CD4-positive, CD25-positive, alpha-beta regulatory T cell (primary cell): Measurements from ENCODE around the gene NLRP3. TPM values are rescaled to one million over a fixed set of nuclear protein-coding genes. Genes with fewer than 3 reads are reported as not detected.

ENCODE experiments used
- ATAC-seq, 2 donors: fragments of 150-1000 bp; cut with Tn5 transposase; one replicate each; pipeline ENCODE4 v1.10.0; 2021; ENCODE audit warnings: low read depth in 2 of 2, moderate number of reproducible peaks in 2 of 2, moderate library complexity in 1 of 2
- DNase-seq, 3 donors: peaks; one replicate each; pipeline versions ENCODE4 v3.0.0 to v3.0.0-alpha.2; 2012 to 2022; ENCODE audit warnings: mixed read lengths in 1 of 3
- H3K27ac ChIP-seq: one replicate; pipeline ENCODE4 v1.7.0; 2013; ENCODE audit warnings: mild to moderate bottlenecking, low read length; ENCODE audit not compliant: insufficient read depth, poor library complexity, severe bottlenecking
- H3K27me3 ChIP-seq: one replicate; pipeline ENCODE4 v1.7.0; 2013; ENCODE audit warnings: low read length; ENCODE audit not compliant: control insufficient read depth, insufficient read depth
- H3K36me3 ChIP-seq: one replicate; pipeline ENCODE4 v1.7.0; 2013; ENCODE audit warnings: mild to moderate bottlenecking, low read length, moderate library complexity; ENCODE audit not compliant: control insufficient read depth, insufficient read depth
- H3K4me1 ChIP-seq: 2 replicates; pipeline ENCODE4 v1.7.0; 2013; ENCODE audit warnings: mild to moderate bottlenecking, low read length; ENCODE audit not compliant: insufficient read depth, control insufficient read depth, poor library complexity, severe bottlenecking
- H3K4me3 ChIP-seq: one replicate; pipeline ENCODE4 v1.7.0; 2013; ENCODE audit warnings: low read depth, mild to moderate bottlenecking, low read length, moderate library complexity
- H3K9me3 ChIP-seq, 2 experiments: 1 replicate in 1 of 2; 2 replicates in 1 of 2; pipeline ENCODE4 v1.7.0; 2013; ENCODE audit warnings: low read length in 2 of 2, mild to moderate bottlenecking in 1 of 2, moderate library complexity in 1 of 2; ENCODE audit not compliant: control insufficient read depth in 2 of 2
- H3K27ac Mint-ChIP-seq, 3 donors: one replicate each; pipeline ENCODE4 v1.8.0; 2020 to 2022; ENCODE audit warnings: mild to moderate bottlenecking in 3 of 3, mixed read lengths in 3 of 3, moderate library complexity in 2 of 3
- H3K27me3 Mint-ChIP-seq: one replicate; pipeline ENCODE4 v1.8.0; 2022; ENCODE audit warnings: mild to moderate bottlenecking, mixed read lengths
- H3K36me3 Mint-ChIP-seq: one replicate; pipeline ENCODE4 v1.8.0; 2020; ENCODE audit warnings: mixed read lengths
- H3K4me1 Mint-ChIP-seq, 4 donors: one replicate each; pipeline ENCODE4 v1.8.0; 2020 to 2022; ENCODE audit warnings: mixed read lengths in 4 of 4, mild to moderate bottlenecking in 1 of 4
- H3K4me3 Mint-ChIP-seq, 4 donors: one replicate each; pipeline ENCODE4 v1.8.0; 2020 to 2022; ENCODE audit warnings: mild to moderate bottlenecking in 4 of 4, mixed read lengths in 4 of 4, moderate library complexity in 3 of 4
- H3K9me3 Mint-ChIP-seq, 7 donors: one replicate each; pipeline ENCODE4 v1.8.0; 2020 to 2022; ENCODE audit warnings: mixed read lengths in 7 of 7, mild to moderate bottlenecking in 3 of 7, moderate library complexity in 2 of 7
- polyA plus RNA-seq, 4 donors: library from polyadenylated mRNA; unstranded; fragments of 300-500 nt; fragmentation: Illumina TruSeq; gene quantifications; one replicate each; pipeline ENCODE4 v1.2.3, GENCODE V29; 2021
- total RNA-seq: library from RNA; stranded (reverse); gene quantifications from one replicate; pipeline ENCODE4 v1.2.3, GENCODE V29; 2022

Gene NLRP3
- total and polyA plus RNA-seq, 5 donors from 2014 or later: 0.10 to 2.0 (median 0.34) TPM; not detected in 2

DNA sequence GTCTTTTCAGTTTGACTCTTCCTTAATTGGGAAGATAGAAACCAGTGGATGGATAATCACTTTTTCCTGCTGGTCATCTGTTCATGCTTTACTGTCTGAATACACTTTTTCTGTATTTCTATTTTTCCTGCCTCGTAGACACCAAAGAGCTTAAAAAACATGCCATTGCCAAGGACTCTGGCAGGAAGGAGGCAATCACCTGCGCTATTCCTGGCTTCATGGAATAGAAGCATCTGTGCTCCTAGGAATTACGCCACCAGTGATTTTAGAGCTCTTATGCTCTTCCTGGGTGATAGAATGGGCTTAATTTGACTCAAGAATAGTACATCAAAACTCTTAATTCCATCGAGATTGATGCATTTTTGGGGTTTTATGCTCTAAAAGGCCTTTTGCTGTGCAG is 26.2 kb downstream of the NLRP3 start:
- H3K27ac Mint-ChIP-seq: no peak overlapping the region
- Histone ChIP-seq H3K4me1 (no peaks in the 10 kb centered on the region), H3K27me3 (peaks cover 2% of the 10 kb centered on the region), H3K9me3 (no peaks in the 10 kb centered on the region), H3K27ac (no peak overlapping the region), H3K36me3 (no peaks in the 10 kb centered on the region), H3K4me3 (no peak overlapping the region)
- H3K36me3 Mint-ChIP-seq: peaks cover 3% of the 10 kb centered on the region
- H3K27me3 Mint-ChIP-seq: peaks cover 4% of the 10 kb centered on the region
- peaks cover 0 to 4% (median 1%) of the 10 kb centered on the region in 7 donors for H3K9me3 Mint-ChIP-seq
- DNase-seq: no peak
- no peaks in the 10 kb centered on the region for H3K4me1 Mint-ChIP-seq
- no peak overlapping the region for H3K4me3 Mint-ChIP-seq
- ATAC-seq: no peak

DNA sequence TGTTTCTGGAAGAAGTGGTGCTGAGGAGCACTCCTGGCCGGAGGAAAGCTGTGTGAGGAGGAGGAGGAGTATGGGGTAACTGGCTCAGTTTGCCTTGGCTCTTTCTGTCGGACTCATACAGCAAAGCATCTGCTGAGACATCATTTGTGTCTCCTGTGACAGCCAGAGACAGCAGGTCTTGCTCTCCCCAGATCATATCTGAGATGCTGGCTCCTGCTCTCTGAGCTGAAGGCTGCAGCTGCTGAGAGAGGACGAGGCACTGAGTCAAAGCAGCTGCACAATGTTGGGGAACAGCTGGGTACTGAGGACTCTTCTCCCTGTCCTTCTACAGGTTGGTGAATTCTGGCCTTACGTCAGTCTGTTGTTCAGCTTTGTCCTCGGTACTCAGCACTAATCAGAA is 27.7 kb downstream of the NLRP3 start:
- H3K4me3 ChIP-seq: no peak overlapping the region
- H3K4me1 Mint-ChIP-seq: no peaks in the 10 kb centered on the region
- no peak overlapping the region for H3K27ac Mint-ChIP-seq
- peaks cover 2% of the 10 kb centered on the region for H3K27me3 ChIP-seq
- peaks cover 0 to 4% (median 3%) of the 10 kb centered on the region in 7 donors for H3K9me3 Mint-ChIP-seq
- DNase-seq: no peak
- H3K27me3 Mint-ChIP-seq: peaks cover 4% of the 10 kb centered on the region
- peaks cover 3% of the 10 kb centered on the region for H3K36me3 Mint-ChIP-seq
- H3K9me3 ChIP-seq: no peaks in the 10 kb centered on the region
- no peaks in the 10 kb centered on the region for H3K36me3 ChIP-seq
- H3K4me3 Mint-ChIP-seq: no peak overlapping the region
- no peak overlapping the region for H3K27ac ChIP-seq
- peak in 1 of 2 donors; percentile 14 for ATAC-seq
- no peaks in the 10 kb centered on the region for H3K4me1 ChIP-seq

GRCh38 chr1:247444571-247444970 is 28.6 kb downstream of the NLRP3 start:
- Histone ChIP-seq H3K9me3 (no peaks in the 10 kb centered on the region), H3K27me3 (peaks cover 2% of the 10 kb centered on the region), H3K36me3 (no peaks in the 10 kb centered on the region), H3K27ac (no peak overlapping the region), H3K4me3 (no peak overlapping the region), H3K4me1 (no peaks in the 10 kb centered on the region)
- Mint-ChIP-seq H3K4me3 (no peak overlapping the region), H3K27ac (no peak overlapping the region), H3K36me3 (peaks cover 3% of the 10 kb centered on the region), H3K9me3 (peaks cover 0 to 4% (median 3%) of the 10 kb centered on the region in 7 donors), H3K4me1 (no peaks in the 10 kb centered on the region), H3K27me3 (peaks cover 4% of the 10 kb centered on the region)
- no peak for DNase-seq
- ATAC-seq: no peak

- Mint-ChIP-seq H3K27me3 (peaks cover 4% of the 10 kb centered on the region), H3K4me1 (no peaks in the 10 kb centered on the region), H3K36me3 (peaks cover 3% of the 10 kb centered on the region), H3K27ac (no peak overlapping the region), H3K4me3 (no peak overlapping the region), H3K9me3 (peaks cover 0 to 3% (median under 1%) of the 10 kb centered on the region in 7 donors)
- H3K4me3 ChIP-seq: no peak overlapping the region
- H3K9me3 ChIP-seq: no peaks in the 10 kb centered on the region
- DNase-seq (no peak), ATAC-seq (no peak)
- H3K27ac ChIP-seq: no peak overlapping the region
- no peaks in the 10 kb centered on the region for H3K36me3 ChIP-seq
- H3K4me1 ChIP-seq: no peaks in the 10 kb centered on the region
- H3K27me3 ChIP-seq: peaks cover 2% of the 10 kb centered on the region
Observed at GRCh38 chr1:247445526-247446356, 29.8 kb downstream of the NLRP3 start.

GRCh38 chr1:247447162-247447909 is 31.4 kb downstream of the NLRP3 start:
- H3K27me3 Mint-ChIP-seq: peaks cover 4% of the 10 kb centered on the region
- no peak for DNase-seq
- no peaks in the 10 kb centered on the region for H3K4me1 Mint-ChIP-seq
- peaks cover 3% of the 10 kb centered on the region for H3K36me3 Mint-ChIP-seq
- no peak overlapping the region for H3K27ac ChIP-seq
- no peaks in the 10 kb centered on the region for H3K36me3 ChIP-seq
- peaks cover 2% of the 10 kb centered on the region for H3K27me3 ChIP-seq
- no peak for ATAC-seq
- H3K9me3 ChIP-seq: no peaks in the 10 kb centered on the region
- H3K27ac Mint-ChIP-seq: peak overlapping the region in 1 of 3 donors; percentile 87
- no peak overlapping the region for H3K4me3 ChIP-seq
- no peaks in the 10 kb centered on the region for H3K4me1 ChIP-seq
- H3K4me3 Mint-ChIP-seq: no peak overlapping the region
- H3K9me3 Mint-ChIP-seq: peaks cover 0 to 3% (median 0%) of the 10 kb centered on the region in 7 donors

- Mint-ChIP-seq H3K9me3 (peaks cover 0 to 3% (median 0%) of the 10 kb centered on the region in 7 donors), H3K36me3 (peaks cover 3% of the 10 kb centered on the region), H3K4me3 (peak overlapping the region in 1 of 4 donors; percentile 56), H3K27me3 (peaks cover 4% of the 10 kb centered on the region), H3K27ac (peak overlapping the region in 1 of 3 donors; percentile 14), H3K4me1 (no peaks in the 10 kb centered on the region)
- no peaks in the 10 kb centered on the region for H3K36me3 ChIP-seq
- no peaks in the 10 kb centered on the region for H3K9me3 ChIP-seq
- DNase-seq (peak in 1 of 3 donors; percentile 39), ATAC-seq (no peak)
- peak overlapping the region; percentile 3 for H3K27ac ChIP-seq
- no peak overlapping the region for H3K4me3 ChIP-seq
- peaks cover 2% of the 10 kb centered on the region for H3K27me3 ChIP-seq
- no peaks in the 10 kb centered on the region for H3K4me1 ChIP-seq
Observed at GRCh38 chr1:247448107-247448791, 32.3 kb downstream of the NLRP3 start.

- Mint-ChIP-seq H3K27me3 (no peaks in the 10 kb centered on the region), H3K9me3 (peaks cover 0 to 3% (median 0%) of the 10 kb centered on the region in 7 donors), H3K4me3 (no peak overlapping the region), H3K4me1 (no peaks in the 10 kb centered on the region), H3K36me3 (peaks cover 1% of the 10 kb centered on the region), H3K27ac (no peak overlapping the region)
- no peak overlapping the region for H3K4me3 ChIP-seq
- no peak for ATAC-seq
- H3K4me1 ChIP-seq: no peaks in the 10 kb centered on the region
- no peak overlapping the region for H3K27ac ChIP-seq
- no peaks in the 10 kb centered on the region for H3K27me3 ChIP-seq
- H3K36me3 ChIP-seq: no peaks in the 10 kb centered on the region
- no peaks in the 10 kb centered on the region for H3K9me3 ChIP-seq
- no peak for DNase-seq
Observed at GRCh38 chr1:247451388-247452010, 35.5 kb downstream of the NLRP3 start.
